Right atrium auricular region (tissue), 2 donors: ENCODE measurements around the gene TFEC. TPM values are rescaled to one million over a fixed set of nuclear protein-coding genes. Genes with fewer than 3 reads are reported as not detected.

Source experiments
- DNase-seq: peaks from one replicate; pipeline ENCODE4 v3.0.0-alpha.2; 2019; ENCODE audit warnings: low spot score
- H3K27ac ChIP-seq, 2 donors: fragments of 200-600 bp; sonication (generic); 1 replicate in 1 of 2; 2 replicates in 1 of 2; pipeline ENCODE4 v1.5.1; 2016 to 2019
- H3K27me3 ChIP-seq, 2 donors: fragments of 200-600 bp; sonication (generic); one replicate each; pipeline versions ENCODE4 v1.5.1 to v1.6.0; 2017 to 2019
- H3K36me3 ChIP-seq: fragments of 200-600 bp; sonication (generic); one replicate; pipeline ENCODE4 v1.5.1; 2016
- H3K4me1 ChIP-seq, 2 donors: fragments of 200-600 bp; sonication (generic); one replicate each; pipeline versions ENCODE4 v1.5.1 to v1.6.0; 2017 to 2019
- H3K4me3 ChIP-seq, 2 donors: fragments of 200-600 bp; sonication (generic); 1 replicate in 1 of 2; 2 replicates in 1 of 2; pipeline ENCODE4 v1.5.1; 2017 to 2019; ENCODE audit warnings: mild to moderate bottlenecking in 1 of 2, moderate library complexity in 1 of 2
- H3K9me3 ChIP-seq, 2 donors: fragments of 200-600 bp; sonication (generic); one replicate each; pipeline ENCODE4 v1.5.1; 2019
- total RNA-seq, 2 donors: library from RNA; depleted of rRNA; stranded (reverse); fragments of >200 nt; gene quantifications; one replicate each; pipeline ENCODE4 v1.1.0, GENCODE V29; 2016
- TF ChIP-seq, protein P1 (sequence below), 2 donors: fragments of 200-600 bp; sonication (generic); IDR thresholded peaks; one replicate each; pipeline ENCODE4 v1.5.1; 2019; ENCODE audit warnings: antibody characterized with exemption in 2 of 2

The TFEC gene
- total RNA-seq, 2 donors from 2014 or later = 1.9 to 2.1 TPM

DNA sequence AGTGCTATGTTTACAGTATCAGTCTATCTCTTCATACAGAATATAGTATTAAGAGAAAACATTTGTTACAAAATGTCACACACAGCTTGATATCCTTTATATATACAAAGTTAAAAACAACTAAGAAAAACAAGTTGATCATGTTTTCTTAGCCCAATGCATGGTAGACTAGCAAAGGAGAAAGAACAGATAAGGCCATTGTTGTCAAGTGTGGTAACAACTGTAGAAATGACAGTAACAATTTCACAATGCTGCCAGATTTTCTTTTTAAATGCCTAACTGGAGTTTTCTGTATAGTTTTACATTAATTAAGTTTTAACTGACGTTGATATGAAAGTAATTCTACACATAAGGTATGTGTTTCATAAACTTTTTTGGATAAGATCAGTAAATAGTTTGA is 65.8 kb downstream of the TFEC start:
- Histone ChIP-seq H3K4me1 (no peaks in the 10 kb centered on the region), H3K4me3 (no peak overlapping the region), H3K36me3 (no peaks in the 10 kb centered on the region), H3K27me3 (no peaks in the 10 kb centered on the region), H3K27ac (no peak overlapping the region), H3K9me3 (no peaks in the 10 kb centered on the region)
- no peak for DNase-seq
- TF ChIP-seq, protein P1, sequence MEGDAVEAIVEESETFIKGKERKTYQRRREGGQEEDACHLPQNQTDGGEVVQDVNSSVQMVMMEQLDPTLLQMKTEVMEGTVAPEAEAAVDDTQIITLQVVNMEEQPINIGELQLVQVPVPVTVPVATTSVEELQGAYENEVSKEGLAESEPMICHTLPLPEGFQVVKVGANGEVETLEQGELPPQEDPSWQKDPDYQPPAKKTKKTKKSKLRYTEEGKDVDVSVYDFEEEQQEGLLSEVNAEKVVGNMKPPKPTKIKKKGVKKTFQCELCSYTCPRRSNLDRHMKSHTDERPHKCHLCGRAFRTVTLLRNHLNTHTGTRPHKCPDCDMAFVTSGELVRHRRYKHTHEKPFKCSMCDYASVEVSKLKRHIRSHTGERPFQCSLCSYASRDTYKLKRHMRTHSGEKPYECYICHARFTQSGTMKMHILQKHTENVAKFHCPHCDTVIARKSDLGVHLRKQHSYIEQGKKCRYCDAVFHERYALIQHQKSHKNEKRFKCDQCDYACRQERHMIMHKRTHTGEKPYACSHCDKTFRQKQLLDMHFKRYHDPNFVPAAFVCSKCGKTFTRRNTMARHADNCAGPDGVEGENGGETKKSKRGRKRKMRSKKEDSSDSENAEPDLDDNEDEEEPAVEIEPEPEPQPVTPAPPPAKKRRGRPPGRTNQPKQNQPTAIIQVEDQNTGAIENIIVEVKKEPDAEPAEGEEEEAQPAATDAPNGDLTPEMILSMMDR (IDR thresholded peaks at IDR 0.05) = no peak

DNA sequence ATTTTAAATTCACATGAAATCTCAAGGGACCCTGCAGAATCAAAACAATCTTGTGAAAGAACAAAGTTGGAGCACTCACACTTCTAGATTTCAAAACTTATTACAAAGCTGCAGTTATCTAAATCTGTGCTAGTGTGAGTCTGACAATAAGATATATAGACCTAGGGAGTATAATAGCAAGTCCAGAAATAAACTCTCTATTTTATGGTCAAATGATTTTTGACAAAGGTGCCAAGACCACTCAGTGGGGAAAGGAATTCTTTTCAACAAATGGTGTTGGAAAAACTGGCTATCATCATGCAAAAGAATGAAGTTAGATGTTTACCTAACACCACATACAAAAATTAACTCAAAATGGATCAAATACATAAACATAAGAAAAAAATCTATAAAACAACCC is 68.2 kb downstream of the TFEC start:
- TF ChIP-seq, protein P1 (IDR thresholded peaks at IDR 0.05) = no peak
- H3K27ac ChIP-seq = no peak overlapping the region
- DNase-seq = no peak
- H3K4me1 ChIP-seq = no peaks in the 10 kb centered on the region
- H3K36me3 ChIP-seq = no peaks in the 10 kb centered on the region
- no peaks in the 10 kb centered on the region for H3K27me3 ChIP-seq
- no peak overlapping the region for H3K4me3 ChIP-seq
- H3K9me3 ChIP-seq = no peaks in the 10 kb centered on the region

DNA sequence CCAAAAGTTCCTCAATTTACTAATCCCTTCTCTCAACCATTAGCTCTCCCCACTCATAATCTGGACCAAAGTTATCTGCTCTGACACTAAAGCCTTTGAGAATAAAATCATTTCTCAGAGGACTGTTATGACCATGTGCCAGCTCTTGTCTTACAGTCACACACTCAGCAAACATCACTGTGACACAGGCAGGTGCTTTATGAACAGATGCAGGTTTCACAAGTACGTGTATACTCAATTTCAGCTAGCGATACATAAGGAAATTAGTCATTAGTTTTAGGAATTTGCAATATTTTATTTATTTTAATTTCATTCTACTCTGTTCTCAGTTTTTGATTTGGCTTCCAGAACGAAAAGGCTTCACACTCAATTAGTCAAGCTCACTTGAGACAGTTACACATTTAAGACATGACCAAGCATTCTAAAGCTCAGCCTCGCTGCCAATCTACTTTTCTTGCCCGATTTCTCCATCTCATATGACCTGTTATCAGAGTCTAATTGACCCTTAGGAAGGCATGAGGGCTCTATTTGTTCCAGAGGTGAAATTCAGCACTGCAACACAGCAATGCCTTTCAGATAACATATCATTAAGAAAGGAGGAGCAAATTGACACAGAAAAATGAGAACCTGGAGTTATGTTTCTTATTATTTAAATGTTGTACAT is 76.8 kb downstream of the TFEC start:
- Histone ChIP-seq H3K27me3 (no peaks in the 10 kb centered on the region), H3K4me1 (no peaks in the 10 kb centered on the region), H3K9me3 (no peaks in the 10 kb centered on the region), H3K36me3 (no peaks in the 10 kb centered on the region), H3K27ac (no peak overlapping the region), H3K4me3 (no peak overlapping the region)
- TF ChIP-seq, protein P1 (IDR thresholded peaks at IDR 0.05) = no peak
- no peak for DNase-seq

DNA sequence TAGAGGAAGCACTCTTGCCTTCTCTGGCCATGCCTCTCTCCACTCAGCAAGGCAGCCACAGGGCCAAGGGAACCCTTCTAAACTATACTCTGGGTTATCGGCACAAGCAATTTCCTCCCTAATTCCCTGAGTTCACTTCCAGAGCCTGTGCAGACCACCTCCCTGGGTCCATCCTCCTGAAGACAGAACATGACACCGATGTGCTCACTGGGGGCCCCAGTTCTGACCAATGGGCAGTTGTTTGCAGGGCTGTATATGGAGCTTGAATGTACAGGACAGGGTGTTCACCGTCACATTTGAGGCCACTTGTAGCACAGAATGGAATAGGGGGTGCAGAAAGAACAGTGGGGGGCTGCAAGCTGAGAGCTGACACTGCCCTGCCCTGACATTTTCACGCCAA is 77.7 kb downstream of the TFEC start:
- Histone ChIP-seq H3K36me3 (no peaks in the 10 kb centered on the region), H3K27me3 (no peaks in the 10 kb centered on the region), H3K9me3 (no peaks in the 10 kb centered on the region), H3K27ac (no peak overlapping the region), H3K4me3 (no peak overlapping the region), H3K4me1 (no peaks in the 10 kb centered on the region)
- TF ChIP-seq, protein P1 (IDR thresholded peaks at IDR 0.05) = no peak
- no peak for DNase-seq

DNA sequence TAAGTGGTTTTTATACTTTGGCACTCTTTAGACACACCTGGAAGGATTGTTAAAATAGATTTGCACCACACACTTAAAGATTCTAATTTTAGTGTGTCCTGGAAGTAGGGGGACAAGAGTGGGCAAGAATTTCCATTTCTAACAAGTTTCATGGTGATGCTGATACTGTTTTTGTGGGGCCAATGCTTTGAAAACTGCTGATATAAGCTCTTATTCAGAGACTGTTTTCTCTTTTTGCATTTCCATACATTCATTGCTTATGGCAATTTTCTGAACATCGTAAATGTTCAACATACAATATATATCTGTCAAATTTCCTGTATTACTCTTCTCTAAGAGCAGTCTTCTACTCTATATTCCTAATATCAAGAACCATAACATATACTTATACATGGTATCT is 79.0 kb downstream of the TFEC start:
- Histone ChIP-seq H3K4me1 (no peaks in the 10 kb centered on the region), H3K4me3 (no peak overlapping the region), H3K27ac (no peak overlapping the region), H3K36me3 (no peaks in the 10 kb centered on the region), H3K9me3 (no peaks in the 10 kb centered on the region), H3K27me3 (no peaks in the 10 kb centered on the region)
- DNase-seq = no peak
- TF ChIP-seq, protein P1 (IDR thresholded peaks at IDR 0.05) = no peak

DNA sequence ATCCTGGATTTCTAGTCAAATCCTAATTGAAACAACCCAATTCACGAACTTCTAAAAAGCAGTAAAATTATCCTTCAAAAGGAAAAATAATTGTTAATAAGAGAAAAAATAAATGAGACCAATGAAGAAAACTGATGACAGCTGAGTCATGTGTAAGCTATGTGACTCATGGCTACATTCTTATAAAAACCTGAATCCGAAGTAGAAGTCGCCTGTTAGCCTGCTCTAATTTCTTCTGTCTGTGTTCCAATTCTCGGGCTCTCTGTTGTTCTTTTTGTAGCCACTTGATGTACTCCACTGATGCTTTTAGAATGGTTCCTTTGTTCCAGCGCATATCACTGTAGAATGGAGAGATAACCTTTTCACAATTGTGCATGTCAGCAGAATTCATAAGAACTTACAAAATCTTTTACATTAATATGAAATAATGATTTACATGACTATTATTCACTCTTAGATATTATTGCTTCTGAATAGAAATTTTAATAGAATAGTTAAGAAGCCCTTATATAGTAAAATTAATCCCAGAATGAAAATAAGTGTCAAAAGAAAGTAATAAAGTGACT is 88.8 kb downstream of the TFEC start:
- Histone ChIP-seq H3K36me3 (no peaks in the 10 kb centered on the region), H3K4me1 (no peaks in the 10 kb centered on the region), H3K27me3 (no peaks in the 10 kb centered on the region), H3K4me3 (no peak overlapping the region), H3K9me3 (no peaks in the 10 kb centered on the region), H3K27ac (no peak overlapping the region)
- no peak for DNase-seq
- TF ChIP-seq, protein P1 (IDR thresholded peaks at IDR 0.05) = no peak
